Measurements from ENCODE around the gene PCBP1. TPM values are rescaled to one million over a fixed set of nuclear protein-coding genes. Genes with fewer than 3 reads are reported as not detected.
"Not testable (repeated sequence)": the region's sequence is repeated elsewhere in the genome, so short reads cannot be mapped to it uniquely, and the experiment has no call there.

Gene PCBP1
- total RNA-seq, 1 donor, result 55.7 TPM

GRCh38 chr2:70126413-70126812, 39.1 kb downstream of the PCBP1 start:
- Histone ChIP-seq H2AFZ (ENCODE audit: low read length) (peak overlapping the region; percentile 64), H3K27me3 (ENCODE audit: insufficient read depth, low read length) (no peaks in the 10 kb centered on the region), H3K79me2 (ENCODE audit: insufficient read depth, low read length) (no peaks in the 10 kb centered on the region), H4K20me1 (ENCODE audit: insufficient read depth, low read length) (no peaks in the 10 kb centered on the region), H3K4me3 (ENCODE audit: insufficient read depth, low read length) (no peak overlapping the region), H3K4me1 (ENCODE audit: insufficient read depth, low read length) (peaks cover 17% of the 10 kb centered on the region), H3K9me3 (ENCODE audit: low read depth, low read length) (no peaks in the 10 kb centered on the region), H3K4me2 (ENCODE audit: insufficient read depth, low read length) (no peak overlapping the region), H3K36me3 (ENCODE audit: insufficient read depth, low read length) (no peaks in the 10 kb centered on the region), H3K27ac (ENCODE audit: low read depth, low read length) (no peak overlapping the region)
- no peak for DNase-seq (ENCODE audit: insufficient read length, low spot score, missing footprints)
- TF ChIP-seq, protein P1, sequence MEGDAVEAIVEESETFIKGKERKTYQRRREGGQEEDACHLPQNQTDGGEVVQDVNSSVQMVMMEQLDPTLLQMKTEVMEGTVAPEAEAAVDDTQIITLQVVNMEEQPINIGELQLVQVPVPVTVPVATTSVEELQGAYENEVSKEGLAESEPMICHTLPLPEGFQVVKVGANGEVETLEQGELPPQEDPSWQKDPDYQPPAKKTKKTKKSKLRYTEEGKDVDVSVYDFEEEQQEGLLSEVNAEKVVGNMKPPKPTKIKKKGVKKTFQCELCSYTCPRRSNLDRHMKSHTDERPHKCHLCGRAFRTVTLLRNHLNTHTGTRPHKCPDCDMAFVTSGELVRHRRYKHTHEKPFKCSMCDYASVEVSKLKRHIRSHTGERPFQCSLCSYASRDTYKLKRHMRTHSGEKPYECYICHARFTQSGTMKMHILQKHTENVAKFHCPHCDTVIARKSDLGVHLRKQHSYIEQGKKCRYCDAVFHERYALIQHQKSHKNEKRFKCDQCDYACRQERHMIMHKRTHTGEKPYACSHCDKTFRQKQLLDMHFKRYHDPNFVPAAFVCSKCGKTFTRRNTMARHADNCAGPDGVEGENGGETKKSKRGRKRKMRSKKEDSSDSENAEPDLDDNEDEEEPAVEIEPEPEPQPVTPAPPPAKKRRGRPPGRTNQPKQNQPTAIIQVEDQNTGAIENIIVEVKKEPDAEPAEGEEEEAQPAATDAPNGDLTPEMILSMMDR (IDR thresholded peaks at IDR 0.05; ENCODE audit: extremely low read depth, low read depth, low read length), result no peak

DNA sequence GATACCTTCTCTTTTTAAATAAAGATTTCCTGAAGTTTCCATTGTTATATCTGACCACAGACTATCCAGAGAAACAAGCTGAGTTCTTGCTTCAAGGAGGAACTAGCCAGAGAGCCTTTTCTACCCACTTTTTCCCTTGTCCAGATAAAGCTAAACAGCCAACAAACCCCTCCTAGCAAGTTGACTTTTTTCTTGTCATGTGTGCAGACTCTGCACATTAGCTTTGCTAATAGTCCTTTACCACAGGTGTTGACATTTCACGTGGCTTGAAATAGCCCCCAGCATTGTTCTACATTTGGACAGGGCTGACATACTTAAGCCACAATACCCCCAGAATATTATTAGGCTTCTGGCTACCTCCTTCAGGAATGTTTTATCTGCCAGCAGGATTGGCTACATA, 40.7 kb downstream of the PCBP1 start:
- H3K79me2 ChIP-seq (ENCODE audit: insufficient read depth, low read length), result no peaks in the 10 kb centered on the region
- H3K4me2 ChIP-seq (ENCODE audit: insufficient read depth, low read length), result no peak overlapping the region
- no peaks in the 10 kb centered on the region for H3K27me3 ChIP-seq (ENCODE audit: insufficient read depth, low read length)
- H3K4me1 ChIP-seq (ENCODE audit: insufficient read depth, low read length), result peaks cover 30% of the 10 kb centered on the region
- H3K27ac ChIP-seq (ENCODE audit: low read depth, low read length), result no peak overlapping the region
- H4K20me1 ChIP-seq (ENCODE audit: insufficient read depth, low read length), result no peaks in the 10 kb centered on the region
- DNase-seq (ENCODE audit: insufficient read length, low spot score, missing footprints), result no peak
- H3K9me3 ChIP-seq (ENCODE audit: low read depth, low read length), result no peaks in the 10 kb centered on the region
- TF ChIP-seq, protein P1 (IDR thresholded peaks at IDR 0.05; ENCODE audit: extremely low read depth, low read depth, low read length), result no peak
- H3K4me3 ChIP-seq (ENCODE audit: insufficient read depth, low read length), result no peak overlapping the region
- H2AFZ ChIP-seq (ENCODE audit: low read length), result peak overlapping the region; percentile 4
- H3K36me3 ChIP-seq (ENCODE audit: insufficient read depth, low read length), result no peaks in the 10 kb centered on the region

DNA sequence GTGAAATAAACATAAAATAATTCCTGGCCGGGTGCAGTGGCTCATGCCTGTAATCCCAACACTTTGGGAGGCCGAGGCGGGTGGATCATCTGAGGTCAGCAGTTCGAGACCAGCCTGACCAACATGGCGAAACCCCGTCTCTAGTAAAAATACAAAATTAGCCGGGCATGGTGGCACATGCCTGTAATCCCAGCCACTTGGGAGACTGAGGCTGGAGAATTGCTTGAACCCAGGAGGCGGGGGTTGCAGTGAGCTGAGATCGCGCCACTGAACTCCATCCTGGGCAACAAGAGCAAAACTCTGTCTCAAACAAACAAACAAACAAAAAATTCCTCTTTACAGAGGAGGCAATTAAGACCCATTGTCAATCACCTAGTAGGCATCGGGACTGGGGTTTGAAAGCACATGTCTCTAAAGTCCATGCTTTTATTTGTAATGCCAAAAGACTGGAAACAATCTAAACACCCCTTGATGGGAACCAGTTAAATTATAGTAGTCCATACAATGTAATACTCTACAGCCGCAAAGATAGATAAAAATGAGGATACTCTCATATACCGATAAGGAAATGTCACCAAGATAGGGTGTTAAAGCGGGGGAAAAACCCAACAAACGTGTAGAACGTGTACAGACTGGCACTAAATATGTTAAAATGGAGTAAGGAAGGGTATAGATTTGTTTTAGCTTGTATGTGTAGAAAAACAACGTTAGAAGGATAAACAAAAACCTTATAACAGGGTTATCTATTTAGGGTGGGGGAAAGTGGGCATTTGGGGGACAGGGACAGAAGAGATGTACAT, 44.3 kb downstream of the PCBP1 start:
- not testable (repeated sequence) for H3K9me3 ChIP-seq (ENCODE audit: low read depth, low read length); H3K36me3 ChIP-seq (ENCODE audit: insufficient read depth, low read length); H3K79me2 ChIP-seq (ENCODE audit: insufficient read depth, low read length); H4K20me1 ChIP-seq (ENCODE audit: insufficient read depth, low read length); H3K27me3 ChIP-seq (ENCODE audit: insufficient read depth, low read length); DNase-seq (ENCODE audit: insufficient read length, low spot score, missing footprints); H3K4me3 ChIP-seq (ENCODE audit: insufficient read depth, low read length)
- Histone ChIP-seq H3K4me2 (ENCODE audit: insufficient read depth, low read length) (peak overlapping the region; percentile 72), H3K4me1 (ENCODE audit: insufficient read depth, low read length) (peaks cover 42% of the 10 kb centered on the region), H2AFZ (ENCODE audit: low read length) (peak overlapping the region; percentile 54), H3K27ac (ENCODE audit: low read depth, low read length) (peak overlapping the region; percentile 79)

GRCh38 chr2:70132244-70133126, 45.2 kb downstream of the PCBP1 start:
- Histone ChIP-seq H2AFZ (ENCODE audit: low read length) (peak overlapping the region; percentile 78), H3K79me2 (ENCODE audit: insufficient read depth, low read length) (no peaks in the 10 kb centered on the region), H3K4me1 (ENCODE audit: insufficient read depth, low read length) (peaks cover 43% of the 10 kb centered on the region), H4K20me1 (ENCODE audit: insufficient read depth, low read length) (no peaks in the 10 kb centered on the region), H3K4me2 (ENCODE audit: insufficient read depth, low read length) (peak overlapping the region; percentile 72), H3K4me3 (ENCODE audit: insufficient read depth, low read length) (peak overlapping the region; percentile 55), H3K36me3 (ENCODE audit: insufficient read depth, low read length) (no peaks in the 10 kb centered on the region), H3K27me3 (ENCODE audit: insufficient read depth, low read length) (no peaks in the 10 kb centered on the region), H3K27ac (ENCODE audit: low read depth, low read length) (peak overlapping the region; percentile 79), H3K9me3 (ENCODE audit: low read depth, low read length) (no peaks in the 10 kb centered on the region)
- TF ChIP-seq, protein P1 (IDR thresholded peaks at IDR 0.05; ENCODE audit: extremely low read depth, low read depth, low read length), result no peak
- DNase-seq (ENCODE audit: insufficient read length, low spot score, missing footprints), result peak; percentile 86
